GM18868 (cell line): ENCODE measurements around the gene SZT2.
A peak's percentile ranks its signal among the peaks of the same experiment; 100 is the strongest.
"Not testable (repeated sequence)": the region's sequence is repeated elsewhere in the genome, so short reads cannot be mapped to it uniquely, and the experiment has no call there.

Source experiments
- ATAC-seq: cut with Tn5 transposase; IDR thresholded peaks from one replicate; pipeline ENCODE4 v1.9.1; 2021; ENCODE audit warnings: mild to moderate bottlenecking, moderate library complexity; ENCODE audit not compliant: unreplicated experiment

The SZT2 gene

DNA sequence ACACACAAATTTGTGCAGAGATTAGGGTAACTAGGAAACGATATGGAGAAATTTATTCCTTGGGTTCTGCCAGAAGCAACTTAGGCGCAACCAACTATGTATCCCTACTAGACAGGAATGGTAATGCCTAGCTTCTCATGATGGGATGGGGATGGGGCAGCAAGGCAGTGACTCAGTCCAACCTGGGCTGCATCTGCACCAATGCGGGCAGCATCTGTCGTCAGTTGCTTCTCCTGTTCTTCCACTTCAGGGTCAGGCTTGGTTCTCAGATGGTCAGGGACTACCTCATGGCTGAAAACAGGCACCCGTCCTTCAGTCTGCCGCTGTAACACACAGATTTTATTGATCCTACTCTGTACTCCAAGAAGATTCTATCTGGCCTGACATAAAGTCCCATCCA, 3.0 kb upstream of the SZT2 start:
- ATAC-seq: no peak

DNA sequence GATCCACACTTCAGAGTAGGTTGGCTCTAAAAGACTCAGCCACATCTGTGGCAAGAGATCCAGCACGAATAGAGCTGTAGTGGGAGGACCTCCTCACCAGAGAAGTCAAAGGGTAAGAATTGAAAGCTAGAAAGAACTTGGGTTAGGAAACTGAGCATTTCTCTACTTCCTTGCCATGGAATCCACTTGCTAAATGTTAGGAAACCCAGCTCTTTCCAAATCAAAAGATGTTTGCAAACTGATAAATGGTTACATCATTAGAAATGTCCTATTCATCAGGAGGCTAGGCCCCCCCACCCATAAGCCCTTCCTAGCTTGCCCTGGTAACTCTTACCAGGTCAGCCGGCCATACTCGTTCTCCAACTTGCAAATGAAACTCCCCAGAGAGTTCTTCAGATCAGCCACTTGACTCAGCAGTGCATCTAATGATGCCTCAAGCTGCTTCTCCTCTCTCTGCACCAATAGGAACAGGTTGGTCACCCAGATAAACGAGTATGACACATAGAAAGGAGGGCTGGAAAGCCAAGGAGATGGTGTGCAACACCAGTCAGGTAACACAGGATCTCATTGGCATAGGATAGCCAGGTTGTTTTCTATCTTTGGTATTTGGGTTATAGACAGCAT, 1.6 kb upstream of the SZT2 start:
- ATAC-seq: no peak

DNA sequence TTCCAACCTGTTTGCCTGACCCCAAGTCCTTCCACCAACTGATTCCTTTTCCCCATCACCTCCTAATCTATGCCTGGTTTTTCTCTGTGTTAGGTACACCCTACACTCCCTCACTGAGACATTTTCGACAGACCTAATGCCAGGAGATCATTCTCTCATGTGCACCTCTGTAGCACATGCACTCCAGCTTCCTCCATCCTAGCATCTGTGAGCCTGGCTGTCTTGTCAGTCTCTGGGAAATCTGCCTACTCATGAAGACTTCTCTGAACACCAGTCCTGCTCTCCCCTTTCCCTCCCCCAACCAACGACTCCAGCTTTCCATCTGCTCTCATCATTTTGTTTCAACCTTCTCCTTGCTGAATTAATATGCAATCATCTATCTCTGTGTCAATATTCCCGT, 1.1 kb upstream of the SZT2 start:
- ATAC-seq: no peak

DNA sequence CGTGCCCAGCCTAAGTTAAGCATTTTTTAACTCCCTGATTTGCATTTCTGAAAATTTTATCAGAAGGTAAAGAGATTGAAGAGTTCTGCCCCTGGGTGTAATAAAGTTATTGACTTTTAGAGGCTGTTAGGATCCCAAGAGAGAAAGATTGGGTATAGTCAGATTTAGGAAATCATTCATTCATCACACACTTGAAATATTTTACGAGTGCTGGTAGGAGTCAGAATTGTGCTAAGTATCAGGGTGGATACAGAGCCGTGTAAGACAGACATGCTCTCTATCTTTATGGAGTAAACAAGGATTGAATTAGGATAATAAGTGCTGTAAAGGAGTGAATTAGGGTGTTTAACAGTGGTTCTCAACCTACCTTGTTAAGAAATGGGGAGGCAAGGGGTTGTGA, 3.0 kb downstream of the SZT2 start:
- no peak for ATAC-seq

DNA sequence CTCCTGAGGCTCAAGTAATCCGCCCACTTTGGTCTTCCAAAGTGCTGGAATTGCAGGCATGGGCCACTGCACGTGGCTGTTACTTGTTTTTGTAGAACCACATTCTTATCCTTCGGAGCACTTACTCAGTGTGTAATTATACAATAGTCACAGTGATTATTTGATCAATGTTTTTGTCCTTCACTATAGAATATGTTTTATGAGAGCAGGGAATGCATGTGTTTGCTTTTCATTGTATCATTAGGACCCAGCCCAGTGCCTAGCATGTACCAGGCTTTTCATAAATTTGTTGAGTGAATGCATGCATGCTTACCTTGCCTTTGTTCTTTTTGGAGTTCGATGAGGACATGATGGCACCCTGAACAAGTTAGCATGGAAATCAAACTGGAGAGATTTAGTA, 5.8 kb downstream of the SZT2 start:
- ATAC-seq: no peak

DNA sequence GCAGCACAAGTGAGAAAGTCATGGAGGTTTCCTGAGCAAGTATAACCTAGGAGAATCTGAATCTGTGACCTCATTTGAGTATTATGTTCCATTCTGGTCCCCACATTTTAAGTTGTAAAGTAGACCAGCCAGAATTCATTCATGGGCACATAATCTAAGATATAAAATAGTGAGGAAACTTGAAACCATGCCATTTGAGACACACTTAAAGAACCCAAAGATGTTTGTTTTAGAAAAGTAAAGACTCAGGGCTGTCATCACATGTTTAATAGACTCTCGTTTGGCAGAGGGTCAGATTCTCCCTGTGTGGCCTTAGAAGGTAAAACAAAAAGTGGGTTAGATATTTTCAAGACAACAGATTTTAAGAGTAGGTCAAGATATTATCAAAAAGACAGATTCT, 6.4 kb downstream of the SZT2 start:
- ATAC-seq: no peak

DNA sequence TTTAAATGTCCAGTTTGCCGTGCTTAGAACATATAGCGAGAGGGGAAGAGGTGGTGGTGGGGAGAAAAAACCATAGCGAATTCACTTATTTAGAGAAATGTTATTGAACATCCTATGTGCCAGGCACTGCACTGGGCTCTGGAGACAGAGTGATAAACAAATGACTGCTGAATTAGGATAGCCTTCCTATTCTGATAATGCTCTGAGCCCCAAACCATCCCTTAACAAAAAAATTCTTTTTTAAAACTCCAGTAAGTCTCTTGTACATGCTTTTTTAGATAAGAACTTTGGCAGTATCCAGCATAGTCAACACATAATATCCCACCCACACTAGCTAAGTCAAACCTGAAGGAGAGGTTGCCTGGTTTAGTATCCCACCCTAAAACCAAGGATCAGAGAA, 8.5 kb downstream of the SZT2 start:
- no peak for ATAC-seq

DNA sequence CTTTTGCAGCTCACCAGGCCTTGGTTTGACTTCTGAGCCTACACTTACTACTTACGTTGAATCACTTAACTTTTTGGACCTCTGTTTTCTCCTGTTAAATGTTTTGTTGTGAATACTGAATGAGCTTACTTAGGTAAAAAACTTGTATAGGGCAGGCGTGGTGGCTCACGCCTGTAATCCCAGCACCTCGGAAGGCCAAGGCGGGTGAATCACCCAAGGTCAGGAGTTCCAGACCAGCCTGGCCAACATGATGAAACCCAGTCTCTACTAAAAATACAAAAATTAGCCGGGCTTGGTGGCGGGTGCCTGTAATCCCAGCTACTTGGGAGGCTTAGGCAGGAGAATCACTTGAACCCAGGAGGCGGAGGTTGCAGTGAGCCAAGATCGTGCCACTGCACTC, 10.7 kb downstream of the SZT2 start:
- ATAC-seq: not testable (repeated sequence)

DNA sequence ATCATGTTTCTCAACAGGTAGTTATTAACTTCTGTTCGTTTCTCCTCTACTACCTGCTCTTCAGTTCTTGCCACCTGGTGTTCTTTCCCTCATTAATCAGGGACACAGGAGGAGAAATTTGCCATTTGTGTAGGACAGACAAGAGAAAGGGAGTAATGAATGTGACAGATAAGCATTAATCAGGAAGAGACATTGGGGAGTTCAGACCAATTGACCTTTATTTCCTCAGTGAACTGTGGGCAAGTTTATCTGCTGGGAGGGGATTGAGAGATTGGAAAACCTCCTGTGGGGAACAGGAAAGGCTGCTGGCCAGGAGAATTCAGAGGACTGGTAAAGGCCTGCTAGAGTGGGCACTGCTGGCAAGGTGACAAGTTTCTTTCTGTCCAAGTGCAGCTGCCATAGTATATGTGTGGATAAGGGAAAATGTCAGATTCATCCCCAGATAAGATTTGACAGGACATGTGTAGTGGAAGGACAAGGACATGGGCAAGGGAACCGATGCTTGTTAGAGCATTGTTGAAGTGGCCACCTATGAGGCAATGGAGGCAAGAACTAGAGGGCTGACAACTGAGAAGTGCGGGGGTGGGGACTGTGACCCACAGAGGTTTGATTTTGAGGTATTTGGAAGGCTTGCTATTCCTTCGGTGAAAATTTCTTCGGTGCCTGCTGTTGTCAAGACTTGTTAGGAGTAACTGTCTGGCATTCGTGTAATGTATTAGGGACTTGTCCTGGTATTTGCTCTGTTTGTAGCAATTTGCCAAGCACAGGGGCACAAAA, 12.6 kb downstream of the SZT2 start:
- ATAC-seq: no peak

DNA sequence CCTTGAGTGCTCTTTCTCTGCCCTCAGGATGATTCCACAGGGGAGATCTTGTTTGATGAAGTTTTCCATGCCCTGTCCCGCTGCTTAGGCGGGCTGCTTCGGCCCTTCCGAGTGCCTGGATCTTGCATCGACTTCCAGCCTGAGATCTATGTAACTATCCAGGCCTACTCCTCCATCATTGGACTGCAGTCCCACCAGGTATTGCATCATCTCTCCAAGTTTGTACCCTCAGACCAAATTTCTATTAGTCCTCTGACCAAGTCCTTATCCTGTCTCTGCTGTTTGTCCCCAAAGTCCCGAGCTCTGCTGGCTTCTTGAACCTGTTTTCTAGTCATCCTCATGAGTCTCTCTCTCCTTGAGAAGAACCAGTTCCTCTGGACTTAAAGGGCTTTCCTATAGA, 14.7 kb downstream of the SZT2 start:
- no peak for ATAC-seq

DNA sequence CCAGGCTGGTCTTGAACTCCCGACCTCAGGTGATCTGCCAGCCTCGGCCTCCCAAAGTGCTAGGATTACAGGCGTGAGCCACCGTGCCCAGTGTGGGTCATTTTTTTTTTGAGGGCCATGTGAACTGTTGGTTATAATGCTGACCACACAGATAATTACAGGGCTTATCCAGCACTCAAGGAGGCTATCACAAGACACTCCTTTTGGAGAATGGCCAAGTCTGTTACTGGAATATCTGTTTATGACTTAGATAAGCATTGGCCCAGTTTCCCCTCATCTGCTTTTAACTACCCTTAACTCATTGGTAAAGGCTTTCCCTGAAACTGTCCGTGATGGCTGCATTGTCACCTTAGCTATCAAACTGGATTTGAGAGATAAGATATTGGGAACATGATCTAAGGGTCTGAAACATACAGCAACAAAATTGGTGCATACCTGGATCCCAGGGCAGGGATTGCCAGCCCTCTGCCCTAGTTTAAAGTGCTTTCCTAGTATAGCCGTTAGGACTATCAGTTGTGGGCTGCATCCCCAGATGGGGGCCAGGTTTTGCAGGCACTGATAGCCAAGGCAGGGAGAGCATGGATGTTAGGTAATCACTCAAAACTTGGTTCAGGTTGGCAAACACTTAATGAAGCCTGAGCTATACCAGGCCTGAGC, 15.6 kb downstream of the SZT2 start:
- no peak for ATAC-seq

DNA sequence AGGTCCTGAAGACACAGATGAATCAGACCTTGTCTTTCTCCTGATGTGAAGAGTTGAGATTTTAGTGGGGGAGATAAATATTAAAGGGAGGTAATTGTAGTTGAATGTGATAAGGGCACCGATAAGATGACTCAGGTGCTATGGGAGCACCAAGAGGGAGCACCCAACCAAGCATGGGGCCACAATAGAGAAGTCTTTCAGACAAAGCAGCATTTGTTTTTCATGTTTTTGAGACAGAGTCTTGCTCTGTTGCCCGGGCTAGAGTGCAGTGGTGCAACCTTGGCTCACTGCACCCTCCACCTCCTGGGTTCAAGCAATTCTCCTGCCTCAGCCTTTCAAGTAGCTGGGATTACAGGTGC, 16.2 kb downstream of the SZT2 start:
- ATAC-seq: no peak

DNA sequence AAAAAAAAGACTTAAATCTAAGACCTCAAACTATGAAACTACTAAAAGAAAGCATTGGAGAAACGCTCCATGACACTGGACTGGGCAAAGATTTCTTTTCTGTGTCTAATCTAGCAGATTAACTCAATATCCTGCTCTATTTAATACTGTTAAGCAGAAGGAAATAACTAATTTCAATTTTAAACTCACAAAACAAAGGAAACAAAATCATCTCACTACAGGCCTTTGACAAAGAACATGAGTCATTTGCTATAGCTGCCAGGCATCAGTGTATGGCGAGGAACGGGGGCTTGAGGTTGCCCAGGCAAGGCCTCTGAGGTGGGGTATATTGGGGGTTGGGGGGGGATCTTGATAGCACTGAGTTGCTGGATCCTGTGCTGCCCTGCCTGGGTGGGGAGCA, 20.9 kb downstream of the SZT2 start:
- ATAC-seq: no peak

DNA sequence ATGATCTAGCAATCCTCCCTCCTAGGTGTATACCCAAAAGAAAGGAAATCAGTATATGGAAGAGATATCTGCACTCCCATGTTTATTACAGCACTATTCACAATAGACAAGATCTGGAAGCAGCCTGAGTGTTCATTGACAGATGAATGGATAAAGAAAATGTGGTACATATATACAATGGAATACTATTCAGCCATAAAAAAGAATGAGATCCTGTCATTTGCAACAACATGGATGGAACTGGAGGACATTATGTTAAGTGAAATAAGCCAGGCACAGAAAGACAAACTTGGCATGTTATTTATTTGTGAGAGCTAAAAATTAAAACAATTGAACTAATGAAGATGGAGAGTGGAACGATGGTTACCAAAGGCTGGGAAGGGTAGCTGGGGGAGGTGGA, 23.7 kb downstream of the SZT2 start:
- ATAC-seq: not testable (repeated sequence)

DNA sequence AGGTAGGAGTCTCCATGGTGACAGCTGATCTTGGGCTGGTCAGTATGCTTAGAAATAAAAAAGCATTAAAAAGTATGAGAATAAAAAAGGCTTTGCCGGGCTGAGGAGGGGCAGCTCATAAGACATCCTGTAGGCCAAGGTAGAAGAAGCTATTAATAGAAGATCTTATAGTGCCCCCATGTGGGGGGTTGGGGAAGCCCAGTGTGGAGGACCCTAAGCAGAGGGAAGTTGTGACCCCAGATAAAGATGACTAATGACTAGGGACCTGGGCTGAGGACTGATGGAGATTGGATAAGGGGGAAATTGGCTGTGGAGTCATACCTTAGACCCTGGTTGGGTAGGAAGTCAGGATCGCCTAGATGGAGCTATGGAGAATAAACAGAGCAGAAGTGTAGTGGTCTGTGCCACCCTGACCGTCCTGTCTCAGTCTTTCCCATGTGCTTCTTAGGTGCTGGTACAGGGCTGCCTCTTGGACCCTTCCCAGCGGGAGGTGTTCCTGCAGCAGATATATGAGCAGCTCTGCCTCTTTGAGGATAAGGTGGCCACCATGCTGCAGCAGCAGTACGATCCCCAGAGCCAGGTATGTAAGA, 25.0 kb downstream of the SZT2 start:
- no peak for ATAC-seq

DNA sequence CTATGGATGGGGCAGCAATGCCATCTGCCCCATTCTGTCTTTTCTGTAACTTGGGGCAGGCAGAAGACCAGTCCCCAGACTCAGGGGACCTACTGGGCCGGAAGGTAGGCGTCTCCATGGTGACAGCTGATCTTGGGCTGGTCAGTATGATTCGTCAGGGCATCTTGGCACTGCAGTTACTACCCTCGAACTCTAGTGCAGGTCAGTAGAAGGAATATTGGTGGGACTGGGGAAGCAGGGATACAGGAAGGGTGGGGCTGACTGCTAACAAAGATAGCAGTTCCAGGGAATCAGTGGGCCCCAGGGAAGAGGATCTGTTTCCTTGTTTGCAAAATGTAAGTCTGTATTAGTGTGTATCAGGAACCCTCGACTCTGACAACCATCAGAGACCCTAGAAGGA, 26.2 kb downstream of the SZT2 start:
- ATAC-seq: no peak

DNA sequence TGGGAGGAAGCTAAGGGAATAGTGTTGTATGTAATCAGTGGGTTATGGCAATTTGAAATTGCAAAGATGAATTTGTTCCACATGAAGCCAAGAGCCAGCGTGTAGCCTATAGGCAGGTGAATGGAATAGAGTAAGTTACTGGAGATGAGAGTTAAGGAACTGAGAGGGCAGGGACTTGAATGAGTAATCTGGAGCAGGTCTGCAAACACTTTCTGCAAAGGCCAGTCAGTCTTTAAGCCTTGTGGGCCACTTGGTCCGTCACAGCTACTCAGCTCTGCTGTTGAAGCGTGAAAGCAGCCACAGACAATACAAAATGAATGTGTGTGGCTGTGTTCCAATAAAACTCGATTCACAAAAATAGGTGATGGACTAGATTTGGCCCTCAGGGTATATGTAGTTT, 29.2 kb downstream of the SZT2 start:
- ATAC-seq: peak; percentile 82

DNA sequence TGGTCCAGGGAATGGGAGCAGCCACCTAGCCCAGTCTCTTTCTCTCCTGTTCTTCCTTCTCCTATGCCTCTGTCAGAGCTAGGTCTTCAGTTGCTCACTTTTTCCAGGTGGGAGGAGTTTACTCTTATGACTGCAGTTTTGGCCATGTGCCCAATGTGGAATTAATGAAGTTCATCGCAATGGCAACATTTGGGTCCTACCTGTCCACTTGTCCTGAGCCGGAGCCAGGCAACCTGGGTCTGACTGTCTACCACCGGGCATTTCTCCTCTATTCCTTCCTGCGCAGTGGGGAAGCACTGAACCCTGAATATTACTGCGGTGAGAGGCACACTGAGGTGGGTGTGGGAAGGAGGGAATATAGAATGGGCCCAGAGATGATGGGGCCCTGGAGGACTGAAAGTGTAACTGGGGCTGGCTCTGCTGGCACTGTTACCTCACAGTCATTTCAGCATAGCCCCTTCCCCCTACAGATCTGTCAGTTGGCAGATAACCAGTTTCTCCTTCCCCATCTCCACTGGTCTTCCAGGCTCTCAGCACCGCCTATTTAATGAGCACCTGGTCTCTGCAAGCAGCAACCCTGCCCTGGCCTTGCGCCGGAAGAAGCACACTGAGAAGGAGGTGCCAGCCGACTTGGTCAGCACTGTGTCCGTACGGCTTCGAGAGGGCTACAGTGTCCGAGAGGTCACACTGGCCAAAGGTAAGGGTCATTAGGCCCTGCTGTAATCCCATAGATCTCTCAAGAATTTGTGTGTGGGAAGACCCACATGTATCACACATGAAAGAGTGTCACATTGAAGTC, 30.1 kb downstream of the SZT2 start:
- ATAC-seq: no peak

DNA sequence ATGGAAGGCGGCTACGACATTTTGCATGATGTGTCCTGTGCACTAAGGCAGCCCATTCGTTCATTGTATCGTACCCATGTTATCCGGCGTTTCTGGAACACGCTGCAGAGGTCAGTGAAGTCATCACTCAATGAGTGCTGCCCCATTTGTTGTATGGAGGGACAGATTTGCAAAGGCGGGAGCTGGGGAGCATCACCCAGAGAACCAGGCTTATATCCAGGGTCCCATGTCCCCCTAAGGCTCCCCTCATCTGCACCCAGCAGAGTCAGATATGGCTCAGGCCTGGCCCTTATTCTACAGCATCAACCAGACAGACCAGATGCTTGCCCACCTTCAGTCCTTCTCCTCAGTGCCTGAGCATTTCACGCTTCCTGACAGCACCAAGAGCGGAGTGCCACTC, 31.2 kb downstream of the SZT2 start:
- no peak for ATAC-seq

DNA sequence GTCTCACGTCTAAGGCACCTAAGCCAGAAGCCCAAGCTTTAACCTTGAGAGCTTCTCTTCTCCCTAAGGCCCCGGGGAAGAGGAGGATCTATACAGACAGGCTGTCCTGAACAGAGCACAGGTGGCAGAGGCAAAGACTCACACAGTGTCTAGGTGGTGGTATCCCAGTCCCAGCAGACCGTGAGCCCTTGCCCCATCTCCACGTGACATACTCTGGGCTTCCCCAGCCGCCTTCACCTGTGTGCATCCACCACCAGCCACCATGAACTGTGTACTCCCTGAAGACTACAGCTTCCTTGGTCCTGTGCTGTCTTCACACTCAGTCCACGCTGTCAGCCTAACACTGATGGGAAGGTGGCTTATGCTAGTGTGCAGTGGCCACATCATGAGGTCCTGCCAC, 31.7 kb downstream of the SZT2 start:
- ATAC-seq: no peak
